ENCODE results near the gene EHD1.
A peak's percentile ranks its signal among the peaks of the same experiment; 100 is the strongest.

EHD1 gene

DNA sequence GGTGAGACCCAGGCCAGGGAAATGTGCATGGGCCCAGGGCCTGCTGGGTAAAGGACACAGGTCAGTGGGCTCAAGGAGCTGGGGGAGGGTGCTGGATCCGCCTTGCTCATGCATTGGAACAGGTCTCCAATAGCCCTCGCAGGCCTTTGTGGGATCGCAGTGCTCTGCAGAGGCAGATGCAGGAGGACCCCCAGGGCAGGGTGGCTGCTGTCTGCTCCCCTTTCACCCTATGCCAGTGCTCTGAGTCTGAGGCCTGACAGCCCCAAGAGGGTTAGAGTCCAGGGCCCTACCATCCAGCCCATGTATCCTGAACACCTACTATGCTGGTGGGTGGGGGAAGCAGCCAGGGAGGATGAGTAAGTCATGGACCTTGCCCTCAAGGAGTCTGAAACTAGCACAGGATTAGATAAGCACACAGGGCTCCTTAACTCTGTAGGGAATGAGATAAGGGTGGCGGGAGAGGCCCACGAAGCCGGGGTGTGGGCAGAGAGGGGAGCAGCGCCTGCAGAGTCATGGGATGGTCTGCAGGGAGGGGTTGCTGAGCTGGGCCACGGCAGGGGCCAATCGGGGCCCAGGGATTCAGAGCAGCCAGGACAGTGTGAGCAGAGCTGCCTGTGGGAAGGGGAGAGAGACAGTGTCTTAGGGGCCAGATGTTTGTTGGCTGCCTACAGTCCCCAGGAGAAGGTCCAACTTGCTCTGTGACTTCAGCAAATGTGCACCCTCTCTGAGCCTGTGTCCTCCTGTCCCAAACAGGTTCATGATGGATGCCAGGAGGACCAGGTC, 10.5 kb upstream of the EHD1 start:
- DNase-seq = no peak

DNA sequence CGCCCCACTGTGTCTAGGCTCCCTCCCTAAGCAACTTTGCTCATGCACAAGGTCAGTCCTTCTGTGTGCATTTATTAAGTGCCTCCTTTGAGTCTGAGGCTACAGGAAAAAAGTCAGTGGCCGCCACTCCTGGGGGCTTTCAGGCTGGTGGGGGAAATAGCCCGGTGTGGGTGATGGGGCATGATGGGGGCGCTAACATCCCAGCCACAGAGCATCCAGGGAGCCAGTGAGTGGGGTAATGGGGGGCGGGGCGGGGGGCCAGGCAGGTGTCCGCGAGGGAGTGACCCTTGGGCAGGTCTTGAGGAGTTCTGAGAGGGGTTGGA, 9.9 kb upstream of the EHD1 start:
- DNase-seq = no peak

DNA sequence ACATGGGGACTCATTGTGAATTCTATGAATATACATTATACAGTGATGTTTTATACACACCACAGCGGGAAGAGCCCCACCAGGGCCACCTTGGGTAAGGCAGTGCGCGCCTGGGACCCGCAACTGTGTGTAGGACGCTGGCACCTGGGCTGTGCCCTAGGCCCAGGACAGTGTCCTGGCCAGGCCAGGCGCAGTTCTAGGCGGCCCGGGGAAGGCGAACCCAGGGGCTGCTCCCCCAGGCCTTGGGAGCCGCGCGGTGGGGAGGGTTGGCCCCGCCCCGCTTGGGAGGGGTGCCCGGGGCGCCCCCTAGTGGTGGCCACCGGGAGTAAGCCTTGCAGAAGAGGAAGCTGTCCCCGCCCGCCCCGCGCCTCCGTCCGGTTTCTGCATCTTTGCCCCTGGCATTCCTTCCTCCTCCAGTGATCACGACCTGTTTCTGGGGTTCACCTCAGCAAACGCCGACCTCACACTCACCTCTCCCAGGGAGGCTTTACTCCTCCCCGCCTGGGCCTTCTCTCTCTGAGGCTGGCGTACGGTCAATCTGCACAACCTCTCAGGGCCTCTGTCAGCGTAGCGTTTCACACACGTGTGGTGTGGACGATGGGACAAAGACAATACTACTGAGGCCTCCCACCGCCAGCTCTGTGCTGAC, 9.5 kb upstream of the EHD1 start:
- DNase-seq = no peak

DNA sequence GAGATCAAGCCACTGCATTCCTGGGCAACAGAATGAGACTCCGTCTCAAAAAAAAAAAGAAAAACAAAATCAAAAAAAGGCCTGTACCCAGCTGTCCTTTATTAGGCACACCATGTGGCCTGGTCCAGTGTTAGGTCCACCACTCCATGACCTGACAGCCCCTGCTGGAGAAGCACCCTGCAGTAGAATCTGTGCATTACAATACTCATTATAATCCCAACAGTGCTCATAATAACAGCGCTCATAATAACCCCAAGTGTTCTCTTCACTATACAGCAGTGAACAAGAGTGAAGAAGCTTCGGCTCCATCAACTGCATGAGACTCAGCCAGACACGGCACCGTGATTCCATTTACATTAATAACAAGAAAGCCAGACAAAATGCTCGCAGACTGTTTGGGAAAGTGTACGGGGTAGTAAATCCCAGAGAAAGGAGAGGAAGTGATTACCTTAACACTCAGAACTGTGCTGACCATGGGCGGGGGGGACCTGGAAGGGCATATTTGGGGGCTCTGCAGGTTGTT, 8.9 kb upstream of the EHD1 start:
- DNase-seq = no peak

DNA sequence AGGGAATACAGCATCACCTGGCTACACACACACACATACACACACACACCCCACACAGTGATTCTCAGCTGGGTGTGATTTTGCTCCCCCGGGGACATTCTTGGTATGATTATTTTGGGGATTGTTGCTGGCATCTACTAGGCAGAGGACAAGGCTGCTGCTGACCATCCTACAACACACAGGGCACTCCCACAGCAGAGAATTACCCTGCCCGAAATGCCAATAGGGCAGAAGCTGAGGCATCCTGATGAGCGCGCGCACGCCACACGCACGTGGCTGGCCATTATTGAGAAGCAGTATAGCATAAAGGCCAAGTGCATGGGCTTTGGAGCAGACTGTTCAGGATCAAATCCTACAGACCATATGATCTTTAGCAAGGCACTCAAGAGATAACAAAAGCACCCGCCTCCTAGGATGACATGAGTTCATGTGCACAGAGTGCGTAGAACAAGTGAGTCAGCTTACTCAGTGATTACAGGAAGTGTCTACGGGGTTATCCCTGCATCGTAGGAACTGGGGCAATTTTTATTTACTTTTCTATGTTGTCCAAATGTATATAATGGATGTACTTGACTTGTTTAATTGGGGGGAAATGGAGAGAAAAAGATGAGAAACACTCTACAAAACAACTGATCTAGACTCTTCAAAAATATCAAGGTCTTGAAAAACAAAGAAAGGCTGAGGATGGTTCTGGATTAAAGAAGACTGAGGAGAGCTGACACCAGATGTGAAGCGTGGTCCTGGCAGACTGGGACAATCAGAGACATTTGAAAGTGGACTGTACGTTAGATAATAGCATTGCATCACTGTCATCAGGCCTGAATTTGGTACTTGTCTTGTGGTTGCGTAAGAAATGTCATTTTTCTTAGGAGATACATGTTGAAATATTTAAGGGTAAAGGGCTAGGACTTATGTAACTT, 7.2 kb upstream of the EHD1 start:
- DNase-seq = no peak

DNA sequence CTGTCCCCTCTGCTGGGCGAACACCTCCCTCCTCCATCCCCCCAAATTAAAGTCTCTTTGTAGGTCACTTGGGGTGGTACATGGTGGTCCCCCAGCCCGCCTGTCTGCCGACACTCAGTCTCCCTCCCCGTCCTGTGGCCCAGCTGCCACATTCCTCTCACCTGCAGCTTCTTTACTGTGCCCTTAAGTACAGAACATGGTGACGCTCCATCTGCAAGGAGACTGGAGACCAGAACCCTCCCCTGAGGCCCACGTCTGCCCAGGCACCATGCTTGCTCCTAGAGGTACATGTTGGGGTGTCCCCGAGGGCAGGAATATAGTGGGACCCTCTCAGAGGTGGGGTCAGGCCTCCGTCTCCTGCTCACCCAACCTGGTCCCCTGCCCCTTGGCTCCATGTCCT, 5.6 kb upstream of the EHD1 start:
- DNase-seq = no peak

DNA sequence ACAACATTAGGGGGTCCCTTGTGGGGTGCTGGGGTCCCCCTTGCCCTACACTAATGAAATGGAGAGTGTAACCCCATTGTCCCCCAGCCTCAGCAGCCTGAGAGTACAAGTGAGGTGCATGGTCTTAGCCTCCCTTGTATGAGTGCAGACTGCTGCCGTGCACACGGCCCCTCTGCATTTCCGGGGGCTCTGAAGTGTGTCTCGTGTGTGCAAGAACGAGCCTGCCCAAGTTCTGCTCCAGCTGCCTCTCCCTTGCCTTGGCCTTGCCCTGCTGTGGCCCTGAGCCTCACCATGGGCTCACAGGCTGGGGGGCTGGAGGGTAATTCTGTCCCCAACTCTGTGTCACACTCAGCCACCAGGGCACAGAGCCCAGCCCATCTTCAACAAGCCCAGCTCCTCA, 5.2 kb upstream of the EHD1 start:
- no peak for DNase-seq

DNA sequence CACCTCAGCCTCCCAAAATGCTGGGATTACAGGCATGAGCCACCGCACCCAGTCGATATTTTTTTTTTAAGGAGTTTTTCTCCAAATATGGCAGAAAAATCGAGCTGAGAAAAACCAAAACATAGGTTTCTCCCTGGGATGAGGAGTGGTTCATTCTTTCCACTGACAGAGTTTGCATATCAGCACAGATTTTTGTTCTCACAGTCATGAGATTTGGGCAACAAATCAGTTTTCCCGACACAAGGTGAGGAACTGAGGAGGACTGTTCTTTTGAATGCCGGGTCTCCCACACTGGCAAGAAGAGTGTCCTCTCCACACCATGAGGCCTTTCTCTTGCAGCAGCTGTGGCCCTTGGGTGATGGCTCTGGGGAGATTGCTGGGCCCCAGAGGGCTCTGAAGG, 3.8 kb upstream of the EHD1 start:
- DNase-seq = no peak

DNA sequence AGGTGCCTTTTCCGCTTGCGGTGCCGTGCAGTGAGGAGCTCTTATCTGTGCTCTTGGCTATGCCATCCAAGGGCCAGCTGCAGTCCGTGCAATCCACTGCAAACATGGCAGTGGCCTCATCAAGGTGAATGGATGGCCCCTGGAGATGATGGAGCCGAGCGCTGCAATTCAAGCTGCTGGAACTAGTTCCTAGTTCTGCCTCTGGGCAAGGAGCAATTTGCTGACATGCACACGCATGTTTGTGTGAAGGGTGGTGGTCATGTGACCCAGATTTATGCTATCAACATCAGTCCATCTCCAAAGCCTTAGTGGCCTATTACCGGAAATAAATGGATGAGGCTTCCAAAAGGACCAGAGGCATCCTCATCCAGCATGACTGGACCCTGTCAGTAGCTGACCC, 3.1 kb upstream of the EHD1 start:
- DNase-seq = peak; percentile 16

DNA sequence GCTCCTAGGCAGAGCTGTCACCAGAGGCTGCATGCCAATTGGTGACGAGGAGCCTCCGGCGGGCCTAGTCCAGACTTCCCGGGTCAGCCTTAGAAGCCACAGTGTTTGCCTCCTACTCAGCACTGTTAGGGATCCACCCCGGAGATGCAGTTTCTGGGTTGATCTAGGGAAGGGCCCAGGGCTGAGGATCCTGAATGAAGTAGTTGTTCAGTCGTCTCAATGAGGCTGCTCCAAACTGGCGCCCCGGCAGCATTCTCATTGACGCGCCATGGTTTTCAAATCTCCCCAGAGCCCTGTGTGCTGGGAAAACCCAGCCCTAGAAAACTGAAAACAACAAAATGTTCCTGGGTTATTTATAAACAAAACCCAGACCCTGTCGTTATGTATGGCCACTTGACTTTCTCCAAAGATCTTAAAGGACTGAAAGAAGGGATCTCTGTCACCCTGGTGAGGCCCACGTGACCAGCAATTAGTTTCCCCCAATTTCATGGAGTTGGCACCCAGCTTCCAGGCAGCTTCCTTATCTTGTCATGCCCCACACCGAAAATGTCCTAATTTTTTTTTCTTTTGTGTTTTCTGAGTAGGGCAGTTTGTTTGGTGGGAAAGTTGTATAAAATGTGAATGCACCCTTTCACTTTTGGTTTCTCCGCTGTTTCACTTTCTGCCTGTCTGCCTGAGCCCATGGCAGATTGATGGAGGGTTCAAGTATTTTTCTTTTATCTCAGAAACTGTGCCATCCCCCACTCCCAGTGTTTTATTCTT, 2.0 kb upstream of the EHD1 start:
- DNase-seq = no peak

DNA sequence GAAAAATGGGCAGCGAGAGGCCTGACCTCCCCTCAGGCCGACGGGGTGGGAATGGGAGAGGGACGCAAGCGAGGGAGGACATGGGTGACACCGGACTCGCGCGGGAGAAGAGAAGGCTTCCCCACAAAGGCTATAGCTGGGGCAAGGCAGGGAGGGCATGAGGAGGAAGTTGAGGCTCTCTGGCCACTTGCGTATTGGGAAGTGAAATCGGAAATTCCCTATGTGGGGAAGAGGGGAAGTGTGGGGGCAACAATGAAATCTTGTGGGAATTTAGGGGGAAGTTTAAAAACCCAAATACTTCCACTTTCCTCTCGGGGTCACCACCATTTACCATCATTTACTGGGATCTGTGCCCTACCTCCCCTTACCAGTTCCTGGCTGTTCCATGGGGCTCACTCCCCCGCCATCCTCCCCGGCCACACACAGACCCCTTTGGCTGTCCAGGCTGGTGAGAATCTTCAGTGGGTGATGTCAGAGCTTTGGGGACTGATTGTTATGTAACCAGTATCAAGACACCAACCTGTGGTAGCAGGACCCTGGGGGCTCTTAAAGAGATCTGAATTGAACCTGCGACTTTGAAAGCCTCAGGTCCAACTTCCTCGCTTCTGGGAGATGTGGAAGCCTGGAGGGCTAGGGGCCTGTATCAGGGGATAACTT, 951 bp upstream of the EHD1 start:
- no peak for DNase-seq

DNA sequence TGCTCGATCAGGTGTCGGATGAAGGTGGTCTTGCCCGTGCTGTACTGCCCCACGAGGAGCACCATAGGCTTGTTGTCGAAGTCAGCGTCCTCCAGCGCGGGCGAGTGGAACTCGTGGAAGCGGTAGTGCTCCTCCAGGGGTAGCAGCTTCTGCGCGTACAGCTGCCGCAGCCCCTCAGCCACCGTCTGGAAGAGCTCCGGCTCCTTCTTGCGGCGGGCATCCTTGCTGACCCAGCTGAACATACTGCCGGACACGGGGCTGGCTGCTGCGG, 263 bp downstream of the EHD1 start:
- no peak for DNase-seq

DNA sequence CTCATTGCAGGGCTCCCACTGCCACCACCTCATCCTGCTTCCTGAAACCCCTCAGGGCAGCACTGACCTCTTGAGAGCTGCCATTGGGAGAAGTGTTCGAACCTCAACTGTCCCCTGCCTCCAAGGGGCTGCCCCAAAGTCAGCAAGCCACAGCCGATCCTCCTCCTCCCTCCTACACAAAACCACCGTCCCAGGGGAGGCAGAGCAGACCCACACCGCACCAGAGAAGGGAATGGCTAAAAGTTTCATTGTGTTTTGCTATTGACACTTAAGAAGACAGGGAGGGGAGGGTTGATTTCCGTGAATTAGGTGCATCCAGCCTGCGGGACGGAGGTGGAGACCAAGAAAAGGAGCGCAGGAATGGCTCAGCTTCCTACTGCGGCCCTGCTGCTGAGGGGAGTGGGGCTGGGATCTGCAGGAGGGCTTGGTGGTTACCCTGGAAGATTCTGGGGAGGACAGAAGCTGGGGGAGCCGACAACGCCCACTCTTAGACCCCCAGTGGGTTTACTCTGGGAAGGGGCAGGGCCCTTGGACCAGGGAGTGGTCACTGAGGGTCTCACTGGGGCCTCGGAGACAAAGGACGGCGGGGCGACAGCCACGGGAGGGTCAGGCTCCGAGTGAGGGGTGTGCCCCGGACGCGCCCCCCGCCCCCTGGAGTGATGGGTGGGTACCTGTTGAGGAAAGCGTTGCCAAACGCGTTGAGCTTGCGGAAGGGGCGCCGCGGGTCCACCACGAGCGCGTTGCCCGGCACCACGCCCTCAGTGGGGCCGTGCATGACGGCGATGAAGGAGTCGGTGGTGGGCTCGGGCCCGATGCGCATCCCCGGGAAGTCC, 815 bp downstream of the EHD1 start:
- no peak for DNase-seq

DNA sequence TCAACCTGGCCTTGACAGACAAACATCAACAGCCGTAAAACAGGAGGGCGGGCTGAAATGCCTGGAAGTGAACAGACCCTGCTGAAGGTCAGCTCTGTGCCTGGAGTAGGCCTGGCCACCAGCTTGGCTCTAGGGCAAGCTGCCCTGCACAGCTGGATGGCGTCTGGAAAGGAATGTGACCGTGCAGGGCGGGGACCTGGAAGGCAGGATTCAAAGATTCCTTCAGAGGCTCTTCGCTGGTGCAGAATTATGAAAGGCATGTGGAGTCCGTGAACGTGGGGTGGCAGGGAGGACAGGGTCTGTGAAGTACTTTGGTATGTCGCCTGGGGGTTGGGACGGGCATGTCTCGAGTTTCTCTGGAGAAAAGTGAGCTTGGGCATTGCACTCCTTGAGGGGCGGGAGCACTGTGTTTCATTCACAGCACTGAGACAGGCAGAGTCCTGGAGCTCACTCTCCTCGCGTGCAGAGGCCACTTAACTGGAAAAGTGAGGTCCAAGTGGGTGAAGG, 1.5 kb downstream of the EHD1 start:
- DNase-seq = no peak

DNA sequence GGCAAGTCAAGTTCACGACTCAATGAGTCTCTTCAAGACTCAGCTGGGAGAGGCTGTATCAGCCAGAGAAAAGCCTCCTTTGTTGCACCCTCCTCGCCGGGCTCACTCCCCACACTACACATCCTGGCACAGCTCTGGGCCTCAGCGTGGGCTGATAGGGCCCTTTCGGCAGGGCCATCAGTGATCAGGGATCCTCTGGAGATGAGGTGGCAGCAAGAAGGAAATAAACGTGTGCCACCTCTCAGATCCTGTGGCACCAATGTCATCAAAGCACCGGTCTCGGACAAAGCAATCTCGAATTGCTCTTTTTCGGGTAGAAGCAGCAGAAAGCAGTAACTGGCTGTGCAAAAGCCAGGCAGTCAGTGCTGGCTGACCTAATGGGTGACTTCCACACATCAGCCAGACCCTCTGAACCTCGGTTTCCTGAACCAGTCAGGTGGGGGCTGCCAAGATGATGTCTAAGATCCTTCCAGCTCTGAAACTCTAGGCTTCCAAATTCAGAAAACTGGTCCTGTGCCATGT, 2.1 kb downstream of the EHD1 start:
- no peak for DNase-seq

DNA sequence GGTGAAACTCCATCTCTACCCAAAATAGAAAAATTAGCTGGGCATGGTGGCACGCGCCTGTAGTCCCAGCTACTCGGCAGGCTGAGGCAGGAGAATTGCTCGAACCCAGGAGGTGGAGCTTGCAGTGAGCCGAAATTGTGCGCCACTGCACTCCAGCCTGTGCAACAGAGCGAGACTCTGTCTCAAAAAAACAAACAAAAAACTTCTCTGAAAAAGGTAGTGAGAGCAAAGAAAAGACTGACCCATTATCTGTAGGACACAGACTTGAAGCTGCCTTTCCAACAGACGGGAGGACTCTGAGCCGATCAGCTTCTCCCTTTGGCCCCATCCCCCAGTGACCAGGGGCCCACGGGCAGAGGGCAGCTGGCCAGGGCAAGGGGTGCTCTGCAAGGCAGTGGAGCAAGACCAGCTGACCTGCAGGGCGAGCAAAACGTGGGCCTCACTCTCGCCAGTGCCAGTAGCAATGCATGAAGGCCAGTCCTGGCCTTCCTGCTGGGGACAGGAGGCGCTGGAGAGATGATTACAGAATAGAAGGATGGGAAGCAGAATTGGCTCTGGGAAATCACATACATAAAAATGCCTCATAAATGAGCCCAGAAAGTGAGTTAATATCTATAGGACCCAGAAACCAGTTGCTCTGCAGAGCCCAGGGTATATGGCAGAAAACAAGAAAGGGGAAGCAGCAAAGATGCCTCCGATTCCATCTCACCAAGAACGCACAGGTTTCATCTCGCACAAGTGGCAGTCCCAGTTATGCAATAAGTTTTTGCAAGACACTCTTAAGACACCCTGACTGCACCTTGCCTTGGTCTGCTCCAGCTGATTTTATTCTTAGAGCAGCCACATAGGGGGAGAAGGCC, 2.8 kb downstream of the EHD1 start:
- no peak for DNase-seq

DNA sequence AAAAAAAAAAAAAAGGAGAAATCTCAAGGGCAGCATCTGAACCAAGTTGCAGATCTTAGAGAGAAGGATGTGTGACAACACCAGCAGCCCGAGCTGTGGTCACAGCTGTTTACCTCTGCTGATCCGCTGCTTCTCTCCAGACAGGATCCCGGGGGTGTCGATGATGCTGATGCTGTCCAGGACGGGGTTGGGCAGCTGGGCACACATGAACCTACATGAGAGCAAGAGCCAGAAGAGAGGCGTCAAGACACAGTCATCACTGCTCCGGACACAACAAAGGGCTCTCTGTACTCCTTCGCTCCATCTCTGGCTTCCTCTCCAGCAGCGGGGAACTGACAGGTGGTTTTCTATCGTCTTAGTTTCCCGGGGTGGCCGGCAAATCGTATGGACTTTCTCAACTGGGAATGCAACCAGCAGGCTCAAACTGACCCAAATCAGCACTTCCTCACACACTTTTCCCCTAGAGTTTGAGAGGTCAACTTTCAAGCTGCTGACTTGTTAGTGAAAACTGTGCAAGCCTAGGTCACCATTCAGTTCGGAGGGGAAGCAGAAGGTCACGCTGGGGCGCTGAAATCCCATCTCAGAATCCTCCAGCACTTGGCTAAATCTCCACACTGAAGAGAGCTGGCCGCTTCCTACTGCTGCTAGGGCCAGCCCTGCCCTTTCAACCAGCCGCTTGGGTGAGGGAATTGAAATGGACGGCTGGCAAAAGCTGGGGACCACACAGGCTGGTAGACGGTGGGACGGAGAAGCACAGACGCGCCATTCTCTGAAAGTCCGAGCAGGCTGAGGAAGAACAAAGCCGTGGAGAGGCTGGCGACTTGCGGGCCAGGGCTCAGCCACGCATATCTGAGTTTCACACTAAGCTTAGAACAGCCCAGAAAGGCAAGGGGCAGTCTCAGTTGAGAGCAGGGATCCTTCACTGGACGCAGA, 3.8 kb downstream of the EHD1 start:
- no peak for DNase-seq

DNA sequence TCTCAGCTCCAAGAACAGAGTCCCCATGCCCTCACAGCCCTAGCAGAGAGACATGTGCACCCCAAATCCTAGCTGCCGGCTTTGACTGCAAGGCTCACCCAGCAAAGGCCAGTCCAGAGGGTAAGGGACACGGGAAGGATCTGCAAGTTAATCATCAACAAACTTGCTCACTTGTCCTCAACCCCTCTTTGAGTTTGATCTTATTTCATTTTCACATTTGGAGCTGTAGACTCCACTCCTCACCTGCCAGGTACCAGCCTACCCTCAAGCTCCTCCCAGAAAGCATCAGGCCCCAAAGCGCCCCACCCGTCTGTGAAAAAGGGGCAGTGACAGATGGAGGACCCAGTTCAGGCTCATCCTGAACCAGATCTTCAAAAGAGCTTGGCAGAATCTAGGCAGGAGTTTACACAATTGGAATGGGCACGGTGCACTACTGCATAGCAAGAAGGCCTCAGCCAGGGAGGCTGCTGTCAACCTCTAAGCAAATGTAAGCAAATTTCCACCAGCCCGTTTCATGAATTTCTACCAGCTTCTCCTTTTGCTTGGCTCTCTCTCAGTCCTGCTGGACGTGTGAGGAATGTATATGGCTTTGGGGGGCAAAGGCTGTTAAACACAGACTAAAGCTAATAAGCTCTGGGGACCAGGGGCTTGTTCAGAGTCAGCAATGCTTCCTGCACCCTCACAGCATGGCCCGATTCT, 5.5 kb downstream of the EHD1 start:
- no peak for DNase-seq
